HEK293 (cell line): Measurements from ENCODE around the gene CPTP.
A peak's percentile ranks its signal among the peaks of the same experiment; 100 is the strongest.

Source experiments
- CTCF ChIA-PET: fragments of 350-600 bp; formaldehyde crosslinking; extraction: SDS; loops from one replicate; lab custom pipeline; 2021; ENCODE audit warnings: antibody characterized with exemption; lab: Yijun Ruan, JAX
- POLR2A ChIA-PET: fragments of 300-600 bp; formaldehyde crosslinking; extraction: SDS; loops from one replicate; lab custom pipeline; 2020; ENCODE audit warnings: antibody characterized with exemption, inconsistent platforms; lab: Yijun Ruan, JAX
- H3K27ac ChIP-seq: fragments of 200-500 bp; sonication (Bioruptor generic); 2 replicates; pipeline ENCODE4 v1.5.1; 2014; ENCODE audit warnings: low read depth, low read length, control low read depth, inconsistent platforms; ENCODE audit errors: extremely low read depth
- H3K36me3 ChIP-seq, 2 experiments: fragments of 200-500 bp in 1 of 2; sonication (Bioruptor generic) in 1 of 2; 1 replicate in 1 of 2; 2 replicates in 1 of 2; pipeline ENCODE4 v1.5.1; 2014 to 2017; ENCODE audit warnings: inconsistent platforms in 2 of 2, low read length in 2 of 2; ENCODE audit not compliant: control insufficient read depth in 2 of 2, insufficient read depth in 1 of 2
- H3K4me1 ChIP-seq: fragments of 200-500 bp; sonication (Bioruptor generic); 2 replicates; pipeline ENCODE4 v1.5.1; 2014; ENCODE audit warnings: mild to moderate bottlenecking, low read length, inconsistent platforms; ENCODE audit not compliant: control insufficient read depth, insufficient read depth
- H3K4me3 ChIP-seq: 2 replicates; pipeline ENCODE4 v1.5.1; 2011; ENCODE audit warnings: low read depth, mild to moderate bottlenecking, control low read depth, low read length, moderate library complexity
- H3K9me3 ChIP-seq: fragments of 200-500 bp; sonication (Bioruptor generic); 2 replicates; pipeline ENCODE4 v1.5.1; 2014; ENCODE audit warnings: low read depth, low read length, inconsistent platforms; ENCODE audit not compliant: control insufficient read depth, insufficient read depth
- BCL11B ChIP-seq: fragments of 450-650 bp; formaldehyde crosslinking; IDR thresholded peaks from 2 replicates; pipeline ENCODE4 v1.5.1; 2016; ENCODE audit warnings: low read depth, missing biosample characterization, missing genetic modification characterization
- GLI2 ChIP-seq: fragments of 450-650 bp; formaldehyde crosslinking; IDR thresholded peaks from 2 replicates; pipeline ENCODE4; 2017; ENCODE audit warnings: missing biosample characterization, missing genetic modification characterization, low read depth, borderline replicate concordance
- GLIS1 ChIP-seq: fragments of 450-650 bp; formaldehyde crosslinking; IDR thresholded peaks from 2 replicates; pipeline ENCODE4 v1.5.1; 2016; ENCODE audit warnings: missing biosample characterization, missing genetic modification characterization
- GLIS2 ChIP-seq: fragments of 450-650 bp; formaldehyde crosslinking; IDR thresholded peaks from 2 replicates; pipeline ENCODE4 v1.5.1; 2016; ENCODE audit warnings: missing biosample characterization, missing genetic modification characterization
- HIC1 ChIP-seq: fragments of 450-650 bp; formaldehyde crosslinking; IDR thresholded peaks from 2 replicates; pipeline ENCODE4 v1.5.1; 2016; ENCODE audit warnings: missing biosample characterization, missing genetic modification characterization
- PATZ1 ChIP-seq: fragments of 450-650 bp; formaldehyde crosslinking; IDR thresholded peaks from 2 replicates; pipeline ENCODE4 v1.5.1; 2016; ENCODE audit warnings: missing biosample characterization, missing genetic modification characterization
- ZBTB26 ChIP-seq: fragments of 450-650 bp; formaldehyde crosslinking; optimal IDR thresholded peaks from 2 replicates; pipeline ENCODE3; 2016; ENCODE audit warnings: missing biosample characterization, mild to moderate bottlenecking, missing genetic modification characterization
- ZNF341 ChIP-seq: fragments of 450-650 bp; formaldehyde crosslinking; IDR thresholded peaks from 2 replicates; pipeline ENCODE4; 2016; ENCODE audit warnings: low read depth, missing biosample characterization, missing genetic modification characterization
- ZNF362 ChIP-seq: fragments of 450-650 bp; formaldehyde crosslinking; IDR thresholded peaks from 2 replicates; pipeline ENCODE4 v1.5.1; 2016; ENCODE audit warnings: missing biosample characterization, missing genetic modification characterization
- ZNF549 ChIP-seq: fragments of 450-650 bp; IDR thresholded peaks from 2 replicates; pipeline ENCODE4 v1.5.1; 2018; ENCODE audit warnings: missing biosample characterization, missing genetic modification characterization, mild to moderate bottlenecking, inconsistent platforms, moderate library complexity
- ZNF843 ChIP-seq: fragments of 450-650 bp; formaldehyde crosslinking; IDR thresholded peaks from 2 replicates; pipeline ENCODE4 v1.5.1; 2016; ENCODE audit warnings: missing biosample characterization, missing genetic modification characterization
- TF ChIP-seq, protein P1 (sequence below): fragments of 450-650 bp; formaldehyde crosslinking; IDR thresholded peaks from 2 replicates; pipeline ENCODE4 v1.5.1; 2017; ENCODE audit warnings: missing biosample characterization, missing genetic modification characterization

CPTP gene

DNA sequence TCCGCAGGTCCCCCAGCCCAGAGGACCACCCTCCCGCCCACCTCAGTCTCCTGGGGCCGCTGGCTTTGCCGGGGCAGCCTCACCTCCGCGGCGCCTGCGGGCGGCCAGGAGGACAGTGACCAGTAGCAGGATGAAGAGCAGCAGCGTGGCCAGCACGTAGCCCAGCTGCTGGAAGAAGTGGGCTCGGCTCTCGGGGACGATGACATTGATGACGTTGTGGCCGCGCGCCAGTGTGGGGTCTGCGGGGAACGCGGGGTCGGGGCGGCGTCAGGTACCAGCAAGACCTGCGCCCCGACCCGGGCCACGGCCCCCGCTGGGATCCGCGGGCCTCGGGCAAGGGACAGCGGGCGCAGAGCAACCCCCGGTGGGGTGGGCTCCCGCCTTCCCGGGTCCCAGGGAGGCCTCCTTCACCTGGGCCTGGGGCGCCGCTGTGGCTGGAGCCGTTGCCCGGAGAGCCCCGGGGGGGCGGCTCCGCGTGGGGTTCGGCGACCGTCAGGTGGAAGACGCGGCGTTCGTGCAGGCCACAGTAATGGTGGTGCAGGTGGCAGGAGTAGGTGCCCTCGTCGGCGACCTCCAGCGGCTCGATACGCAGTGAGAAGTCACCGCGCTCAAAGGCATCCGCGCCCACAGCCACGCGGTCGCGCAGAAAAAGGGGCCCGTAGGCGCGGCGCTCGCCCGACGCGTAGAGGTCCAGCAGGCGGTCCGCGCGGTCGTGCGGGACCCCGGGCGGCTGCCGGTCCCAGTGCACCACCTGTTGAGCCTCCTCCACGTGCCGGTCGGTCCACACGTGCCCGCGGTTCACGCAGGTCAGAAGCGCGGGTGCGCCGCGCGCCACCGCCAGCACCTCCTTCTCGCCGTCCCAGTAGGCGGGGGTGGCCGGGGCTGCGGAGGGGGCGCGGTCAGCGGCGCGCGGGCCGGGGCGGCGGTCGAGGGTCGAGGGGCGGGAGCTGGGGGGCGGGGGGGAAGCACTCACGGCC lies 30.0 kb downstream of the CPTP start (continued):
- peak; percentile 45; the same call in 1 of the 2 replicates for TF ChIP-seq GLIS2 (tag by site-specific recombination)
- TF ChIP-seq ZNF341 (tag by site-specific recombination): no peak
- TF ChIP-seq ZNF362 (tag by site-specific recombination): no peak

GRCh38 chr1:1355416-1355815 lies 30.8 kb downstream of the CPTP start:
- CTCF ChIA-PET: interaction anchor here (1.1 kb wide), 1 partner anchor 17 kb away, joined by 3 read pairs; no protein-coding TSS in a partner anchor
- POLR2A ChIA-PET: interaction anchor here (1.0 kb wide), 1 partner anchor 20 kb away, joined by 6 read pairs; the partner anchor contains the start of gene AURKAIP1
- TF ChIP-seq ZBTB26 (tag by site-specific recombination): peak; percentile 40
- no peak for TF ChIP-seq GLI2 (tag by site-specific recombination)
- Histone ChIP-seq H3K27ac (no peak overlapping the region), H3K36me3 (no peaks in the 10 kb centered on the region), H3K9me3 (no peaks in the 10 kb centered on the region), H3K4me3 (no peak overlapping the region), H3K4me1 (peaks cover 7% of the 10 kb centered on the region; the same call in 1 of the 2 replicates)

GRCh38 chr1:1356166-1356795 lies 31.7 kb downstream of the CPTP start:
- H3K9me3 ChIP-seq: no peaks in the 10 kb centered on the region
- POLR2A ChIA-PET: interaction anchor here (1.1 kb wide), 1 partner anchor 8 kb away, joined by 3 read pairs; no protein-coding TSS in a partner anchor
- CTCF ChIA-PET: no interaction called here
- peaks cover 7% of the 10 kb centered on the region; the same call in 1 of the 2 replicates for H3K4me1 ChIP-seq
- no peak overlapping the region for H3K4me3 ChIP-seq
- H3K27ac ChIP-seq: no peak overlapping the region
- no peaks in the 10 kb centered on the region for H3K36me3 ChIP-seq
- no peak for TF ChIP-seq ZNF549 (tag by site-specific recombination)
- peak; percentile 15 for TF ChIP-seq PATZ1
- TF ChIP-seq GLIS2 (tag by site-specific recombination): peak; percentile 38; the same call in 1 of the 2 replicates
- peak; percentile 31 for TF ChIP-seq GLIS1
- no peak for TF ChIP-seq ZNF843

DNA sequence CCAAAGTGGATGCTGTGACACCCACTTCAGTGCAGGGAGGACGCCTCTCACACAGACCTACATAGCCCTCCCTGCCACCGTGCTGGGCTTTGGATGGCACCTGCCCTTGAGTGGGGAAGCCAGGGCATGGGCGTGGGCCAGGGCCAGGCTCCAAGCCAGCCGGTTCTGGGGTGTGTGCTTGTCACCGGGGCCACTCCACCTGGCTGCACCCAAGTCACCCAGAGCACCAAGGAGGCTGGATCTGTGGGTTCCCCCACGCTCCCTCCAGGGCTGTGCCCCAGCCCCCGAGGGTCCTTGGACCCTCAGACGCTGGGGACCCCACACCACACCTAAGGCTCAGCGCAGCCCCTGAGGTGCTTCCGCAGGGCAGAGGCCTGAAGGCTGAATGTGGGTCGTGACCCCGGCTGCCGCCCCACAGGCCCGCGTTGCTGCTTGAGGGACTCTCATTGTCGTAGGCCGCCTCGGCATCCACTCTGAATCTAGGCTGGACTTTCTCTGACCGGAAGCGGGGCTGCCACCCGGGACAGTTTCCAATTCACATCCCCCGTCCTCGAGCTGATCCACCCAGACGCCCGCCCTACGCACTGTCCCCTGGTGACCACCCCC lies 32.3 kb downstream of the CPTP start:
- peaks cover 7% of the 10 kb centered on the region; the same call in 1 of the 2 replicates for H3K4me1 ChIP-seq
- no peak overlapping the region for H3K4me3 ChIP-seq
- no peaks in the 10 kb centered on the region for H3K9me3 ChIP-seq
- ChIA-PET POLR2A (interaction anchor here (1.1 kb wide), 1 partner anchor 9 kb away, joined by 3 read pairs; no protein-coding TSS in a partner anchor), CTCF (interaction anchor here (0.6 kb wide), 1 partner anchor 585 kb away, joined by 3 read pairs; no protein-coding TSS in a partner anchor)
- H3K27ac ChIP-seq: no peak overlapping the region
- H3K36me3 ChIP-seq: no peaks in the 10 kb centered on the region
- TF ChIP-seq, protein P1, sequence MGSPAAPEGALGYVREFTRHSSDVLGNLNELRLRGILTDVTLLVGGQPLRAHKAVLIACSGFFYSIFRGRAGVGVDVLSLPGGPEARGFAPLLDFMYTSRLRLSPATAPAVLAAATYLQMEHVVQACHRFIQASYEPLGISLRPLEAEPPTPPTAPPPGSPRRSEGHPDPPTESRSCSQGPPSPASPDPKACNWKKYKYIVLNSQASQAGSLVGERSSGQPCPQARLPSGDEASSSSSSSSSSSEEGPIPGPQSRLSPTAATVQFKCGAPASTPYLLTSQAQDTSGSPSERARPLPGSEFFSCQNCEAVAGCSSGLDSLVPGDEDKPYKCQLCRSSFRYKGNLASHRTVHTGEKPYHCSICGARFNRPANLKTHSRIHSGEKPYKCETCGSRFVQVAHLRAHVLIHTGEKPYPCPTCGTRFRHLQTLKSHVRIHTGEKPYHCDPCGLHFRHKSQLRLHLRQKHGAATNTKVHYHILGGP (tag by site-specific recombination): no peak
- TF ChIP-seq BCL11B (tag by site-specific recombination) (peak; percentile 44; the same call in 1 of the 2 replicates), HIC1 (tag by site-specific recombination) (peak; percentile 73; the same call in 1 of the 2 replicates)
